ENCODE measurements around the gene SLC26A1.

DNA sequence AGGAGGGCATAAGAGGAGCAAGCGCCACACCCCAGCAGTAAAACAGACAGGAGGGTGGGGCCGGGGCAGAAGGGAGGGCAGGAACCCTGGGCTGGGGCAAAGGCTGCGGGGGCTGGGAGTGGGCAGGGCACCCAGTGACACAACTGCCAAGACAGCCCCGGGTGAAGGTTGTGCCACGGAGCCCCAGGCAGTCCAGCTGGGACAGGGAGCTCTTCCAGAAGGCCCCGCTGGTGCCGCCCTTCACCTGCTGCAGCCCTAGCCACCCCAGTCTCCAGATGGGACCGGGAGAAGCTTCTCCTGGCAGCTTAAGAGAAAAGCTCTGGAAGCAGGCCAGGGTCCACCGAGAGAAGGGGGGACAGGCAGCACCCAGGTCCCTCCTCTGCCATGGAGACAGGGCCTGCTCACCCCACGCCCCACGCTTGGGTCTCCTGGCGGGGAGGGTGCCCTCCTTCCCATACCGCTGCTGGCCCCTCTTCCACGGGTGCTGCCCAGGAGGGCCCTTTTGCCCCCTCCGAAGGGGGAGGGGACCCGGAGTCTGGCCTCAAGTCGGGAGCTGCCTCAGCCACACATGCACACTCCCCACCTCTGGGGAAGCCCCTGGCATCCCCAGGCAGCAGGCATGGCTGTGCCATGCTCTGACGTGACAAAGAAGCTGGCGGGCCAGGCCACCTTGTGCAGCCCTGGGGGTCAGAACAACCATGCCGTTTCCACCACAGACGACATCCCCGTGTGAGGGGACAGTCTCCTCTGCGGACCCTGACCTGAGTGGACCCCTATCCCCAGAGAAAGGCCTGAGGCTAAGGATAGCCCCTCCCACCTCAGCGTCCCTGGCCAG lies 21.3 kb downstream of the SLC26A1 start:
- TF ChIP-seq, protein P1, sequence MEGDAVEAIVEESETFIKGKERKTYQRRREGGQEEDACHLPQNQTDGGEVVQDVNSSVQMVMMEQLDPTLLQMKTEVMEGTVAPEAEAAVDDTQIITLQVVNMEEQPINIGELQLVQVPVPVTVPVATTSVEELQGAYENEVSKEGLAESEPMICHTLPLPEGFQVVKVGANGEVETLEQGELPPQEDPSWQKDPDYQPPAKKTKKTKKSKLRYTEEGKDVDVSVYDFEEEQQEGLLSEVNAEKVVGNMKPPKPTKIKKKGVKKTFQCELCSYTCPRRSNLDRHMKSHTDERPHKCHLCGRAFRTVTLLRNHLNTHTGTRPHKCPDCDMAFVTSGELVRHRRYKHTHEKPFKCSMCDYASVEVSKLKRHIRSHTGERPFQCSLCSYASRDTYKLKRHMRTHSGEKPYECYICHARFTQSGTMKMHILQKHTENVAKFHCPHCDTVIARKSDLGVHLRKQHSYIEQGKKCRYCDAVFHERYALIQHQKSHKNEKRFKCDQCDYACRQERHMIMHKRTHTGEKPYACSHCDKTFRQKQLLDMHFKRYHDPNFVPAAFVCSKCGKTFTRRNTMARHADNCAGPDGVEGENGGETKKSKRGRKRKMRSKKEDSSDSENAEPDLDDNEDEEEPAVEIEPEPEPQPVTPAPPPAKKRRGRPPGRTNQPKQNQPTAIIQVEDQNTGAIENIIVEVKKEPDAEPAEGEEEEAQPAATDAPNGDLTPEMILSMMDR (IDR thresholded peaks at IDR 0.05), result no peak
- TF ChIP-seq POLR2A (IDR thresholded peaks at IDR 0.05) (no peak), POLR2AphosphoS5 (IDR thresholded peaks at IDR 0.05) (no peak)
